Measurements from ENCODE around the gene PER1.

- TF ChIP-seq, protein P1, sequence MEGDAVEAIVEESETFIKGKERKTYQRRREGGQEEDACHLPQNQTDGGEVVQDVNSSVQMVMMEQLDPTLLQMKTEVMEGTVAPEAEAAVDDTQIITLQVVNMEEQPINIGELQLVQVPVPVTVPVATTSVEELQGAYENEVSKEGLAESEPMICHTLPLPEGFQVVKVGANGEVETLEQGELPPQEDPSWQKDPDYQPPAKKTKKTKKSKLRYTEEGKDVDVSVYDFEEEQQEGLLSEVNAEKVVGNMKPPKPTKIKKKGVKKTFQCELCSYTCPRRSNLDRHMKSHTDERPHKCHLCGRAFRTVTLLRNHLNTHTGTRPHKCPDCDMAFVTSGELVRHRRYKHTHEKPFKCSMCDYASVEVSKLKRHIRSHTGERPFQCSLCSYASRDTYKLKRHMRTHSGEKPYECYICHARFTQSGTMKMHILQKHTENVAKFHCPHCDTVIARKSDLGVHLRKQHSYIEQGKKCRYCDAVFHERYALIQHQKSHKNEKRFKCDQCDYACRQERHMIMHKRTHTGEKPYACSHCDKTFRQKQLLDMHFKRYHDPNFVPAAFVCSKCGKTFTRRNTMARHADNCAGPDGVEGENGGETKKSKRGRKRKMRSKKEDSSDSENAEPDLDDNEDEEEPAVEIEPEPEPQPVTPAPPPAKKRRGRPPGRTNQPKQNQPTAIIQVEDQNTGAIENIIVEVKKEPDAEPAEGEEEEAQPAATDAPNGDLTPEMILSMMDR (conservative IDR thresholded peaks at IDR 0.05; ENCODE audit: low read depth, low read length) = no peak
- TF ChIP-seq EZH2 (IDR thresholded peaks at IDR 0.05; ENCODE audit: low read length, unreplicated experiment) = no peak
Observed at GRCh38 chr17:8117367-8117979, 34.7 kb downstream of the PER1 start.
